Esophagus muscularis mucosa (tissue), 3 donors: ENCODE results near the gene CASP9.

Experiments used
- POLR2AphosphoS5 ChIP-seq, 2 donors: sonication (generic); formaldehyde crosslinking; IDR thresholded peaks; one replicate each; pipeline ENCODE4 v1.6.1; 2017; ENCODE audit warnings: antibody characterized with exemption in 2 of 2
- TF ChIP-seq, protein P1 (sequence below), 3 experiments: fragments of 200-600 bp in 2 of 3; fragments of 450-650 bp in 1 of 3; sonication (generic) in 2 of 3; IDR thresholded peaks; one replicate each; pipeline ENCODE4 v1.5.1; 2017 to 2019; ENCODE audit warnings: antibody characterized with exemption in 3 of 3, mild to moderate bottlenecking in 2 of 3, moderate library complexity in 1 of 3

DNA sequence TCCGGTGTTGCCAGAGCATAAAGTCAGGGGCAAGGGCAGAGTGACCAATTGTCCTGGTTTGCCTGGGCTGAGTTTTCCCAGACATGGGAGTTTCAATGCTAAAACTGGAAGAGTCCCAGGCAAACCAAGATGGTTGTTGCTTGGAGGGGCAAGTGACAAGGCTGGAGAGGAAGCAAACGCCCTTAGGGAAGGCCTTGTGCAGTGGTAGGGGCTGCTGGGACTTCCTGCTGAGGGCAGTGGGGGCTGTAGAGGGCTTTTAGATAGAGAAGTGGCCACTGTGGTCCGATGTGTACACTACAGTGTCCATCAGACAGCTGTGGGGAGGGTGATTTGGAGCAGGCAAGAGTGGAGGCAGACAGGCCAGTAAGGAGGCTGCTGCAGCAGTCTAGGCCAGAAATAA, 74.4 kb downstream of the CASP9 start:
- no peak for TF ChIP-seq POLR2AphosphoS5 (IDR thresholded peaks at IDR 0.05)
- TF ChIP-seq, protein P1, sequence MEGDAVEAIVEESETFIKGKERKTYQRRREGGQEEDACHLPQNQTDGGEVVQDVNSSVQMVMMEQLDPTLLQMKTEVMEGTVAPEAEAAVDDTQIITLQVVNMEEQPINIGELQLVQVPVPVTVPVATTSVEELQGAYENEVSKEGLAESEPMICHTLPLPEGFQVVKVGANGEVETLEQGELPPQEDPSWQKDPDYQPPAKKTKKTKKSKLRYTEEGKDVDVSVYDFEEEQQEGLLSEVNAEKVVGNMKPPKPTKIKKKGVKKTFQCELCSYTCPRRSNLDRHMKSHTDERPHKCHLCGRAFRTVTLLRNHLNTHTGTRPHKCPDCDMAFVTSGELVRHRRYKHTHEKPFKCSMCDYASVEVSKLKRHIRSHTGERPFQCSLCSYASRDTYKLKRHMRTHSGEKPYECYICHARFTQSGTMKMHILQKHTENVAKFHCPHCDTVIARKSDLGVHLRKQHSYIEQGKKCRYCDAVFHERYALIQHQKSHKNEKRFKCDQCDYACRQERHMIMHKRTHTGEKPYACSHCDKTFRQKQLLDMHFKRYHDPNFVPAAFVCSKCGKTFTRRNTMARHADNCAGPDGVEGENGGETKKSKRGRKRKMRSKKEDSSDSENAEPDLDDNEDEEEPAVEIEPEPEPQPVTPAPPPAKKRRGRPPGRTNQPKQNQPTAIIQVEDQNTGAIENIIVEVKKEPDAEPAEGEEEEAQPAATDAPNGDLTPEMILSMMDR (IDR thresholded peaks at IDR 0.05), result no peak
